IMR-90 (cell line): ENCODE data around the gene MAML3.

Source experiments
- POLR2A ChIP-seq: IDR thresholded peaks from 2 replicates; pipeline ENCODE4 v1.6.1; 2012; ENCODE audit warnings: mild to moderate bottlenecking, low read depth, low read length
- SMC3 ChIP-seq: fragments of 150-350 bp; IDR thresholded peaks from 2 replicates; pipeline ENCODE4 v1.6.1; 2016; ENCODE audit warnings: low read depth, mild to moderate bottlenecking, antibody characterized with exemption, low read length, moderate library complexity
- TF ChIP-seq, protein P1 (sequence below): conservative IDR thresholded peaks from 2 replicates; pipeline ENCODE4 v1.5.1; 2012; ENCODE audit warnings: mild to moderate bottlenecking, low read depth, low read length, improper control_type of control experiment

DNA sequence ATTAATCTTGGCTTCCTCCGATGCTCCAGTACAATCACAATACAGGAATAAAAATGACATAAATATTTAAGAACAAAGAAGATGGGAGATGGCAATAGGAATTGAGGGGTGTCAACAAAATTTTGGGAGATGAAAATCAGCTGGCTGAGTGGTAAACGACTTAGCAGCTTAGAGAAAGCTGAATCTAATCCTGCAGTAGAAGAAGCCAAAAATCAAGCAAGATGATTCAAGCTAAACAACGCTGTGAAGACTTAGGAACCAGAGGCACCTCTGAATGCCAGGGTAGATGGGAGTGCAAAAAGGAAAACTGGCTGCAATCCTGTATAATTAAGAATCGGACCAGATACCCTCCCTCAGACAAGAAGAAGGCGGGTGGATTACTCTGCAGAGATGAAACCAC lies 273.1 kb downstream of the MAML3 start:
- TF ChIP-seq, protein P1, sequence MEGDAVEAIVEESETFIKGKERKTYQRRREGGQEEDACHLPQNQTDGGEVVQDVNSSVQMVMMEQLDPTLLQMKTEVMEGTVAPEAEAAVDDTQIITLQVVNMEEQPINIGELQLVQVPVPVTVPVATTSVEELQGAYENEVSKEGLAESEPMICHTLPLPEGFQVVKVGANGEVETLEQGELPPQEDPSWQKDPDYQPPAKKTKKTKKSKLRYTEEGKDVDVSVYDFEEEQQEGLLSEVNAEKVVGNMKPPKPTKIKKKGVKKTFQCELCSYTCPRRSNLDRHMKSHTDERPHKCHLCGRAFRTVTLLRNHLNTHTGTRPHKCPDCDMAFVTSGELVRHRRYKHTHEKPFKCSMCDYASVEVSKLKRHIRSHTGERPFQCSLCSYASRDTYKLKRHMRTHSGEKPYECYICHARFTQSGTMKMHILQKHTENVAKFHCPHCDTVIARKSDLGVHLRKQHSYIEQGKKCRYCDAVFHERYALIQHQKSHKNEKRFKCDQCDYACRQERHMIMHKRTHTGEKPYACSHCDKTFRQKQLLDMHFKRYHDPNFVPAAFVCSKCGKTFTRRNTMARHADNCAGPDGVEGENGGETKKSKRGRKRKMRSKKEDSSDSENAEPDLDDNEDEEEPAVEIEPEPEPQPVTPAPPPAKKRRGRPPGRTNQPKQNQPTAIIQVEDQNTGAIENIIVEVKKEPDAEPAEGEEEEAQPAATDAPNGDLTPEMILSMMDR = no peak
- TF ChIP-seq SMC3 = no peak
- TF ChIP-seq POLR2A = no peak
